ENCODE data around the gene UBE2E3. TPM values are rescaled to one million over a fixed set of nuclear protein-coding genes. Genes with fewer than 3 reads are reported as not detected.
"Not testable (repeated sequence)": the region's sequence is repeated elsewhere in the genome, so short reads cannot be mapped to it uniquely, and the experiment has no call there.

UBE2E3 gene
- 215 and 235 TPM in 2 replicates for total RNA-seq
- 133 TPM for polyA plus RNA-seq (2012)

DNA sequence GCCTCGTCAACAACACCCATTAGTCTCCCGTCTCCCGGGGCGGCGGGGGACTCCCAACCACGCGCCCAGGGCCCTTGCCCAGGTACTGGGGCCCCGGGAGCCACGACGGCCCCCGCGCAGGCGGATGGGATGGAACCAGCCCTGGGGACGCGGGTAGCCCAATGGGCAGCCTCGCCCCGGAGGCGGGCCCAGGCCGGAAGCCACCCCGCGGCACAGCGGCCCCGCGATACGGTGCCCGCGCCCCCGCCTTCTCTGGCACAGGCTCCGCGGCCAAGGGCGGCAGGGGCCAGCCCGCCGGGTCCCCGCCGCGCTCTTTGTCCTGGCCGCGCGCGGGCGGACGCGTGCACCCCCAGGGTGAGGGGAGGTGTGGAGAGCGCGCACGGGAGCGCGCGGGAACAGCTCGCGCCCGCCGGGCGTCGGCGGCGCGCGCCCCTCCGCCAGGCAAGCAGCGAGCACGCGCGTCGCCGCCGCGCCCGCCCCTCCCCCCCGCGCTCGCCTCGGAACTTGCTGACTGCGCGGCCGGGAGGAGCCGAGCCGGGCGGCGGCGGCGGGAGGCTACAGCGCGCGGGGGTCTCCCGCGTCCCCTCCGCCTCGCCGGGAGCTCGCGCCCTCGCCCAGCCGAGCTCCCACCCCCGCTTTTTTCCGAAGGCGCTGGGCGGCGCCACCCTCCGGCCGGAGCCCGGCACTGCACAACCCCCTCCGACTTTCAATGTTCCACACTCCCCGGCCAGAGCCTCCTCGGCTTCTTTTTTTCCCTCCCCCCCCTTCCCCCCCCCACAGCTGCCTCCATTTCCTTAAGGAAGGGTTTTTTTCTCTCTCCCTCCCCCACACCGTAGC, at the start of gene UBE2E3:
TSS of gene UBE2E3 (plus strand) at position 500 of the 837 bp plus-strand sequence. CDS start 1,438 bp downstream, outside the sequence.
- peak; percentile 86 for DNase-seq (ENCODE audit: low read depth)

DNA sequence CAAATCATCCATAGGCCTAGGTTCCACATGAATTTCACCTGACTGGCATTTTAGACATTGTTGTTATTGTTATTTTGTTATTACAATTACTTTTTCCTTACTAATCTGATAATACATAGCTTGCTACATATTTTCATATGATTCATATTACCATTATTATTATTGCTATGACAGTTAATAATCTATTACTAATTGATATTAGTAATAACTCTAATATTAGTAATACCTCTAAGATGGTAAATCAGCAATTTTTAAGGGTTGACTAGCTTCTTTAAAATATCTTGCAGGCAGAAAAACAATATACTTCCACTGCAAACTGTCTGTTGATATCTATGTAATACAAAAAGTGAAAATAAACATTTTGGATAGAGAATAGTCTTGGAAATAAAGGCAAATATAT, 48.6 kb upstream of the UBE2E3 start:
- DNase-seq (ENCODE audit: low read depth) = no peak

DNA sequence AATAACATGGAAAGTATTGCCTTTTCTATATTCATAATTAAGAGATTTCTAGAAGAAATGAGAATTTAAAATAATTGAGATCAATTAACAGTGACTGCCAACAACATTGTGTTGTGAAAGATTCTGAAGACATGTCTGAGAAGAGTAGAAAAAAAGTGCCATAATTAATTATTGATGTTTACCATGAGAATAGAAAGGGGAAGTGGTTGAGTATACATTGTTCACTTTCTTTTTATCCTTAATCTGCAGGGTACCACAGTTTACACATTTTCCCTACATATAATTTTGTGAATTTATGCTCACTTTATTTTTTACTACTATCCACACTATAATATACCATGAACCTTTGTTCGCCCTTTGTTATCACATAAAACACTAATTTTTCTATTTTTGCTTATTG, 47.1 kb upstream of the UBE2E3 start:
- no peak for DNase-seq (ENCODE audit: low read depth)

DNA sequence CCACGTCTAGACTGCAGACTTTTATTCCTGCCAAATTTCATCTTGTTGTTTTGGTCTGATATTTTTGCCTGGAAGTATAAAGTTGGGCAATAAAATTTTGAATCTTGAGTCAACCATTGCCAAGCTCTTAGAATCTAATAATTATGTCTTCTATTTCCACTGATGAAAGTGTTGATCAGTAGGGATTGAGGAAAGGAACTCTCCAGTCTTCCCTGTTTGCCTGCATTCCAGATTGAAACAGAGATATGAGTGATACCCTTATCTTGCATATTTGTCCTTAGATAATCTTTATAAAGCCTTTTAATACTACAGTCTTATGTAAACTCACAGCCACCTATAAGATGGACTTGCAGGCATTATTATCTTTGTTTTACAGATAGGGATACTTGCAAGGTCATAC, 45.5 kb upstream of the UBE2E3 start:
- no peak for DNase-seq (ENCODE audit: low read depth)

DNA sequence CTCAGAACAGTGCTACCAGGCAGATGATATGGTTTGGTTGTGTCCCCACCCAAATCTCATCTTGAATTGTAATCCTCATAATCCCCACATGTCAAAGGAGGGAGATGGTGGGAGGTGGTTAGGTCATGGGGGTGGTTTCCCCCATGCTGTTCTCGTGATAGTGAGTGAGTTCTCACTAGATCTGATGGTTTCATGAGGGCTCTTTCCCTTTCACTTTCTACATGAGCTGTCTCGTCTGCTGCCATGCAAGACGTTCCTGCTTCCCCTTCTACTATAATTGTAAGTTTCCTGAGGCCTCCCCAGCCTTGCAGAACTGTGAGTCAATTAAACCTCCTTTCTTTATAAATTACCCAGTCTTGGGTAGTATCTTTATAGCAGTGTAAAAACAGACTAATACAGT, 42.9 kb upstream of the UBE2E3 start:
- DNase-seq (ENCODE audit: low read depth) = not testable (repeated sequence)

DNA sequence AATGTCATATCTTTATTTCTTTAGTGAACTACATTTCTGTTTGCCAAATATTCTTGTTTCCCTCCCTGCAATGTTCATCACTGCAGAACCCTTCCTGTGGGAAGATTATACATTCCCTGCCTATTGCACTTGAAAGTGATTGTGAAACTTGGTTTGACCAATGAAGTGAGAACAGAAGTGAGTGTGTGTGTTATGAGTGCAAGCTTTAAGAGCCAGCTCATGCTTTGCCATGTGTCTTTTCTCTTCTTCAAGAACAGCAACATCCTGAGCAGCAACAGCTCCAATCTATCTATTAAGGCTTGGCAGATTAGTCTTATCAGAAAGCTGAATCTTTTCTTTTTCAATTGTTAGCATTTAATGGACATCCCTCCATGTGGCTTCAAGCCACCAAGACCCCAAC, 42.0 kb upstream of the UBE2E3 start:
- DNase-seq (ENCODE audit: low read depth) = no peak

DNA sequence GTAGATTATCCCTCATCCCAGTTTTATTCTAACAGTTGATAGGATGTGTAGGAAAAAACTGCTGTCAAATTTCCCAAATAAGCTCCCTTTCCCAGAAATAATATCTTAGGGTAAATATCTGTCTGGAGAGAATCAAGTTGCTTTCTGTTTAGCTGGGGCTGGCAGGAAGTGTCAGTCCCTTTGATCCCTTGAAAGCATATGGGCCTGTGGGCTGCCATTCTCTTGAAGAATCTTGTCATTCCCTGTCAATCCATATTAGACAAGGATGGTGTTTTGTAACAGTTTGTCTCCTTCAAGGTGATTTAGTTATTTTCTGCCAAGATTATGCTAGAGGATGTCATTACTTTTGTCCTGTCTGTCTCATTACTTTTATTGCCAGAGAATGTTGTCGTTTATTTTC, 37.1 kb upstream of the UBE2E3 start:
- no peak for DNase-seq (ENCODE audit: low read depth)

DNA sequence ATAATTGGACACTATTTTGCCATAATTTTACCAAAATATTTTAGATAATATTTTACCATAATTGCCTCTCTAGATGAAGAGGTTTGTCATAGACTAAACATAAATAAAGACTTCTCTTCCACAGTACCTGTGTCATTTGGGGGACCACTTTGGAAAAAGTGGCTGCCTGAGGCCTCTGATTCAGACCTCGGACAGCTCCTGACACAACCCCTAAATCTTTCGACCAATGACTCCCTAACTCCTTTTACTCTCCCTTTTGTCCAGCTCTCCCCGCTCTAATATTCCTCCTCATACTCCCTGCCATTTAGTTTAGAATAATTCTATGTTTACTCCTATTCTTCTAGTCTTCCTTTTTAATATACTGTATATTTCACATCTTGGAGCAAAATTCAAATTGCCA, 36.0 kb upstream of the UBE2E3 start:
- no peak for DNase-seq (ENCODE audit: low read depth)

DNA sequence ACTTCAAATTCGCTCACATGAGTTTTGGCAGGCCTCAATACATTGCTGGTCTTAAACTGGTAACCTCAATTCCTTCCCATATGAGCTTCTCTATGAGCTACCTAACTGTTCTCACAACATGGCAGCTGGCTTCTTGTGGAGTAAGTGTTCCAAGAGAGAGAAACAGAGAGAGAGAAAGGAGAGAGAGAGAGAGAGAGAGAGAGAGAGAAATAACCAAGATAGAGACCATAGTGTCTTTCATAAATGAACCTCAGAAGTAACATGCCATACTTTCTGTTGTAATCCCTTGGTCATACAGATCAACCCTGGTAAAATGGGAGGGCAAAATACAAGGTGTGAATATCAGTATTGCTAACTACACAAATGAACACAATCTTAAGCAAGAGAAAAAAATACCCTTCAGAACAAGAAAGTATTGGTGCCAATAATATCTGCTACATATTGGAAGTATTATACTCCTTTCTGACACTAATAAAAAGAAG, 33.2 kb upstream of the UBE2E3 start:
- DNase-seq (ENCODE audit: low read depth) = no peak

DNA sequence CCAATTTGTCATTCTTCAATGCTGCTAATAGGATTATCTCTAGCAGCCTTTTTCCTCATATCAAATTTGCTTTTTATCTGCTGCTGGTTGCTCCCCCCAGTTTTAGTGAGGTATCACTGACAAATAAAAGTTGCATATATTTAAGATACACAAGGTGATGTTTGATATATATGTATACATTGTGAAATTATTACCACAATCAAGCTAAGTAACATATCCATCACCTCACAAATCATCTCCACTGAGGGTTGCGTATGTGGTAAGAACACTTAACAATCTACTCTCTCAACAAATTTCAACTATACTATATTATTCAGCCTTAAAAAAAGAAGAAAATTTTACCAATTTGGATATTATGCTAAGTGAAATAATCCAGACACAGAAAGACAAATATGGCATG, 30.5 kb upstream of the UBE2E3 start:
- DNase-seq (ENCODE audit: low read depth) = no peak

DNA sequence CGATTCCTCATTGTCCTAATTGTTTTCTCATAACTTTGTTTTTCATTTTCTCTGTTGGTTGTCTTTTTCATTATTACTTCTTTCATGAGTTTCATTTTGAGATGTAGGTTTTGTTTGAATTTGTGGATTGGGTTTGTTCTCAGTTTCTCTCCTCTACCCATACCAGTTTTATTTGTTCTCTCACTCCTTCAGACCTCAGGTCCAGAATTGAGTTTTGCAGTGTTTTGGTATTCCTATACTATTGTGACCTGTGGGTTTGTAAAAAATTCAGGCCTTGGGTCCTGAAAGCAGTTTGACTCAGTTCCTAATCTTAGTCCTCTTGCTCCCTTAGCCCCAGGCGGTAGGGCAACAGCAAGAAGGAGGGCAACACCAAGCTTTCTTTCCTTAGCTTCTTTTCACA, 28.3 kb upstream of the UBE2E3 start:
- DNase-seq (ENCODE audit: low read depth) = no peak

DNA sequence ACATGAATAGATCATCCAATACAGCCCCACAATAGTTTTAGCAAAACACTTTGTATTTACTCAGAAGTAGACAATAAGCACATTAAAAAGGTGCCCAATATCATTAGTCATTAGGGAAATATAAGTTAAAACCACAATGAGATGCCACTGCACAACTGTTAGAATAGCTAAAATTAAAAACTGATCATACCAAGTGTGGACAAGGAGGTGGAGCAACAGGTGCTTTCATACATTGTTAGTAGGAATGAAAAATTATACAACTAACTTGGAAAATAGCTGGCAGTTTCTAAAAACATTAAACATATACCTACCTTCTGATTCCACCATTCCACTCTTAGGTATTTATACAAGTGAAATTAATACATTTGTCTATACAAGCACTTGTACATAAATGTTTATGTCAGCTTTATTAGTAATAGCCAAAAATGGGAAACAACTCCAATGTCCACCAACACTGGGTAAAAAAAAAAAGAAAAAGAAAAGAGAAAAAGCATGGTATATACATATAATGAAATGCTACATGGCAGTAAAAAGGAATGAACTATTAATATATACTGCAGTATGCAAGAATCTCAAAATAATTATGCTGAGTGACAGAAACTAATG, 27.6 kb upstream of the UBE2E3 start:
- peak; percentile 34 for DNase-seq (ENCODE audit: low read depth)

DNA sequence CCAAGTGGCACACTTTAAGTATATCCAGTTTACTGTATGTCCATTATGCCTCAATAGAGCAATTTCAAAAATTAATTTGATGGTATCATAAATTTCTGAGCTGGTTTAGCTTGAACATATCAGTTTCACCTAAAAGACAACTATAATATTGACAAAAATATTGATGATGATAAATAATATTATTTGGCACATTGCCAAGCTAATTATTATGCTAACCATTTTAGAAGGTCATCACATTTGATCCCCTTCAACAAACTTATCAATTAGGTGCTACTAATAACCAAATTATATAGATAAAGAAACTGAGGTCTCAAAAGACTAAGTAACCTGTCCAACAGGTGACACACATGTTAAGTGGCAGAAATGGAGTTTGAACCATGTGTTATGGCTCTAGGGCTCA, 26.9 kb upstream of the UBE2E3 start:
- no peak for DNase-seq (ENCODE audit: low read depth)

DNA sequence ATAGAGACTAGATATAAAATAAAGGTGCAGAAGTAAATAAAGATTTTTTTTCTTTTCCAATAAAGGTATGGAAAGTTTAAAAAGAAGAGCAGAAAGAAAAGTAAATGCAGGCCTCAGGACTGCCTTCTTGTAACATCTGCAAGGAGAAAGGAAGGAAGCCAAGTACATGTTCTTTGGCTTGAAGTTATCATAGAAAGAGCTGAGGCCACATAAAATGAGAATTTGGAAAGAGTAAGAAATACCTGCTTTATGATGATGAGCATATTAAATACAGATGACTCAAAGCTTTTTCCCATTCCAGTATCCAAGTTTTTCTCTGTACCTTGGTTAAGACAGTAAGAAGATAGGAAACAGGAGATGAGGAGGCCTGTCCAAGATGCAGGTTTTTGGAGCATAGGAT, 25.3 kb upstream of the UBE2E3 start:
- no peak for DNase-seq (ENCODE audit: low read depth)

DNA sequence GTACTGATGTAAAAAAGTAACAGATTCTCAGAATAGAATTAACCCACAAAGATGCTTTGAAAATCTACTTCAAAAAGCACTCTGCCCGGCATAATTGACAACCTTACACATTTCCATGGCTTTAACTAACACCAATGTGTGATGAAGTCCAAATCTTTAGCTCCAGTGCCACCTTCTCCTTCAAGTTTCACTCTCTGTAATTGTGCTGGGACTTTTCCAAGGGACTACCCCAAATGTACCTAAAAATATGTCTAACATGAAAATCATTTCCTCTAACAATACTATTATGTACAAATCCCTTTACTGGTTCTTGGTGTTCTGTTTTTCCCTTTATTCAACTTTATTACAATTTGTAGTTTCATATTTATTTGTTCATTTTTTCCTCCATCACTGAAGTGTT, 20.6 kb upstream of the UBE2E3 start:
- no peak for DNase-seq (ENCODE audit: low read depth)

DNA sequence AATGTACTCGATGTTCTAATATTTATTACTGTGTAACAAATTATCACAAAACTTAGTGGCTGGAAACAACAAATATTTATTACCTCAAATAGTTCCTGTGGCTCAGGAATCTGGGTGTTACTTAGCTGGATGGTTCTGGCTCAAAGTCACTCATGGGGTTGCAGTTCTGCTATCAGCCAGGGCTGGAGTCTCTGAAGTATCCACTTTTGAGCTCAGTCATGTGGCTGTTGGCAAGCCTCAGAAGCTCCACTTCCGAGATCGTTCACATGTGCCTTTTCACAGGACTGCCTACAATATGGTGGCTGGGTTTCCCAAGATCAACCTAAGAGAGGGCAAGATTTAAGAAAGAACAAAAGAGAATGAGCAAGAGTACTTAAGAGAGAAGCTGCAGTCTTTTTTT, 19.4 kb upstream of the UBE2E3 start:
- no peak for DNase-seq (ENCODE audit: low read depth)

DNA sequence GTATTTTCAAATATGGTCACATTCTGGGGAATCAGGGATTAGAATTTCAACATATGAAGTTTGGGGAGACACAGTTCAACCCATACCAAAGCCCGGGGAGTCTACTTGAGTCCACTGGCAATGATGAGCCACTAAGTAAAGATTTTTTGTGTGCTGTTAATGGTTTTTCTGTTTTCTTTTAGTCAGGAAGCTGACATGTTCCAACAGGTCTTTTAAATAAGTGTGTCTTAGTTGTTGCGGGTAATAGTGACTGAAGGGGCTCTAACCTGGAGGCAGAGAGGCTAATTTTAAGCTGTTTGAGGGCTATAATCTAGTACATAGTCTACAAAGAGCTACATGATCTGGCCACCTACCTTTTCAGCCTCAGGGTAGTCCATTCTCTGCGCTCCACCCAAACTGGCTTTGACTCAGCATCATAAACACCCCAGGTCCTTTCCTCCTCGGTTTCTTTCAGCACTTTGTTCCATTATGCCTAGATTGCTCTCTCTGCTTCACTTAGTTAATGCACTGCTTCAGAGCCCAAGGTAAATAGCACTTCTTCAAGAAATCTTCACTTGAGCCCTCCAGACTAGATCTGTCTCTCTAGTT, 17.6 kb upstream of the UBE2E3 start:
- DNase-seq (ENCODE audit: low read depth) = no peak

DNA sequence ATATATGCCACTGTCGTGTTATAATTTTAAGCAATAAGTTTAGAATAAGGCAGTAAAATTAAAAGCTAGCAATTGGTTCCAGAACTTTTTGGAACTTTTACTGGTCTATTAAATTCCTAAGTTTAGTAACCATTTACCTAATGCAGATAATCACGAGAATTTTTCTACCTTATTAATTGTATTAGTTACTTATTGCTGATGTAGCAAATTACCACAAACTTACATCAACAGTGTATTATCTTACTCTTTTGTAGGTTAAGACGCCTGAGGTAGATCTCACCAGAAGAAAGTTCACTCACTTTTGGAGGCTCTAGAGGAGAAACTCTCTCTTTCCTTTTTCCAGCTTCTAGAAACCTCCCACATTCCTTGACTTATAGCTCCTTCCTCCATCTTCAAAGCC, 14.0 kb upstream of the UBE2E3 start:
- DNase-seq (ENCODE audit: low read depth) = no peak

DNA sequence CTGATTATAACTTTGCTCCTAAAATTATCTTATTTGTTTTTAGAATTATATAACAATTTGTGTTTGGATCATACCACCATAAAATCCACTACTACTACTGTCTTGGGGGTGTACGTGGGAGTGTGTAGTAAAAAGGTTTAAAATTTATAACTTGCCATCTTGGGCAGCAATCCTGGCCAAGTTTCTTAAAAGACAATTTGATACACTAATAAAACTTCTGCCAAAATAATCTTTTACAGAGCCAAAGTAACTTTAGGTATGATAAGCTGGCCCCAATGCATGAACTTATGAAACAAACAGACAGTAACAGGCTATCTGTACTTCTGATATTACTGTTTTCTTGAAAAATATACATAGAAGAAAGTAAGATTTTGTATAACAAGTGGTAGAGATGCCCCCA, 11.3 kb upstream of the UBE2E3 start:
- DNase-seq (ENCODE audit: low read depth) = no peak

DNA sequence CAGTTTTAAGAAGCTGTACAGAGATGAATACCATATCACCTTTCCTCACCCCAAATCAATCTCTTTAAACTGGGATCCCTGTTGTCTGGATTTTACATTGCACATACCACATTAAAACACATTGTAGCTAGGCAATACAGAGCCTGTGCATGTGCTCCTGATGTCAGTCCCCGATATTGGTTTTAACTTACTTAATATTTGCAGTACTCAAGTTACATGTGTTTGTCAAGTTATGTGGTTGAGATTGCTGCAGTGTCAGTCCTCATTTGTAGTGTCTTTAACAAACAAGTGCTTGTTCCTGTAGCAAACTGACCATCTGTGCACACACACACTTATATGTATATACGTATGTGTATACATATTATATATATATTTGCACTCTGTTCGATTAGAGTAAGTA, 10.4 kb upstream of the UBE2E3 start:
- DNase-seq (ENCODE audit: low read depth) = no peak

DNA sequence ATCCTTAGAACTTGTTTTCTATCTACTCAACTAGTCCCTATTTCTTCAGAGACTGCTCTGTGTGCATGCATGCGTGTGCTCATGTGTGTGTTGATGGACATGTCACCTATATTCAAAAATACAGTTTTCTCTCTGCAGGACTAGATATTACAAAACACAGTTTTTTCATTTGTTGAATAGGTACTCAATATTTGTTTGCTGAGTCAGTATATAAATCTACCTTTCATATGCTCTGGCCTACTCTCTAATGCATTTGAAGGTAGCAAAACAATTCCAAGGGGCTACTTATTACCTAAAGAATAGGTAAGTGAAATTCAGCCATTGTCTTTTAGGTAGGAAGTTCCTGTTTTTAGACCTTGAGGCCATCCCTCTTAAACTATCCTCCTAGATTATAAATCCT, 8.6 kb upstream of the UBE2E3 start:
- DNase-seq (ENCODE audit: low read depth) = no peak

DNA sequence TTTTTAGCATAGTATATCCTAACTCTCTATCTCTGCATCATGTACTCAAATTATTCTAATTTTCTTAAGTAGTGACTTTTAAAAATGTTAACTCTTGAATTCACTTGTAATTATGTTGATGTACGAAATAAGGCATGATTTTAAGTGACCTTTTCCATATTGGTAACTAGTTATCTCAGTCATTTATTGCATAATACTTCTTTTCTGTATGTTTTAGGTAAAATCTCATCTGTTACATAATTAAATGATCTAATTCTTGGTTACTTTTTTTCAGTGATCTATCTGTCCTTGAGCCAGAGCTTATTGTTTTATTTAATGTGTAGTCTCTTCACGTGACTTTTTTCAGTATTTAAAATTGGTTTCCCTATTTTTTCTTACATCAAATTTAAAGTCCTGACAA, 4.8 kb upstream of the UBE2E3 start:
- DNase-seq (ENCODE audit: low read depth) = no peak
